NCI-H524 (cell line): ENCODE data around the gene BRICD5.
A peak's percentile ranks its signal among the peaks of the same experiment; 100 is the strongest.

Source experiments
- DNase-seq, 2 experiments: peaks; one replicate each; lab custom pipeline; 2025; lab: John Stamatoyannopoulos, UW

The BRICD5 gene

GRCh38 chr16:2199095-2199494 is 11.6 kb downstream of the BRICD5 start:
- no peak for DNase-seq

GRCh38 chr16:2198283-2198682 is 12.4 kb downstream of the BRICD5 start:
- DNase-seq: no peak

DNA sequence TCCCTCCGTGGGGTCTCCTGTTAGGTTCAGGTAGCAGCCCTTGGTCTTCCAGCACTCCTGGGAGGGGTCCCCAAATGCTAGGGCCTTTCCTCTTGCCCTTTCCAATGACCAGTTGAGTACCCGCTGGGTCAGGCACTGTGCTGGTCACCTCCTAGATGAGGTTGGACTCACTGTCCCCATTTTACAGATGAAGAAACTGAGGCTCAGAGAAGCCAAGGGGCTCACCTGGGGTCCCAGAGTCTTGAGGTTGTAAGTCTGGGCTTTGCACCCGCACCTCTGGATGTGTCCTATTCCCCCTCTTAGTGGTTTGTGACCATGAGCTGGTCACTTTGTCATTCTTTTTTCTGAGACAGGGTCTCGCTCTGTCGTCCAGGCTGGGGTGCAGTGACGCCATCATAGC is 12.9 kb downstream of the BRICD5 start:
- no peak for DNase-seq

- DNase-seq: no peak
Measured at GRCh38 chr16:2196981-2197511, 13.6 kb downstream of the BRICD5 start.

GRCh38 chr16:2196162-2196980 is 14.3 kb downstream of the BRICD5 start, which contains the start of gene CASKIN1:
CASKIN1 (minus strand) TSS chr16:2196605; CDS start chr16:2196432, 173 bp downstream.
- no peak for DNase-seq

GRCh38 chr16:2195322-2196161 is 15.1 kb downstream of the BRICD5 start:
- peak; percentile 20 to 56 for DNase-seq

DNA sequence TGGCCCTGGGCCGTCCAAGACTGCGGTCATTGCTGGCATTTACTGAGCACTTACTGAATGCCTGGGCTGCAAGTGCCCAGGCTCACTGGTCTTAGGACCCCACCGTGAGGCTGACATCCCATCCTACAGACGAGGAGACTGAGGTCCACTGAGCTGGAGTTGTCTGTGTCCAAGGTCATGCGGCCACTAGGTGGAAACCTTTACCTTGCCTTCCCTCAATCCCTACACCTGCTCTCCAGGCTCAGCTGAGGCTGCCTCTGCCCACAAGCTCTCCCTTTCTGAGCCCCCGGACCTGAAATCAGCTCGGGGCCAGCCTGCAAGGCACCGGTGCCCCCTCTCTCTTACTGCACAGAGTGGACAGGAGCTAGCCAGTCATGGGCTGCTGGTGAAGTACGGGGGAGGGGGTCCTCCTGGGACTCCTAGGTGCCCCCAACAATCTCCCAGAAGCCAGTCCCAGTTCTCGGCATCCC is 15.8 kb downstream of the BRICD5 start:
- peak; percentile 48 to 70 for DNase-seq

- DNase-seq: peak; percentile 39 to 41
Measured at GRCh38 chr16:2194166-2194834, 16.4 kb downstream of the BRICD5 start.

GRCh38 chr16:2191446-2191706 is 19.3 kb downstream of the BRICD5 start:
- DNase-seq: no peak

DNA sequence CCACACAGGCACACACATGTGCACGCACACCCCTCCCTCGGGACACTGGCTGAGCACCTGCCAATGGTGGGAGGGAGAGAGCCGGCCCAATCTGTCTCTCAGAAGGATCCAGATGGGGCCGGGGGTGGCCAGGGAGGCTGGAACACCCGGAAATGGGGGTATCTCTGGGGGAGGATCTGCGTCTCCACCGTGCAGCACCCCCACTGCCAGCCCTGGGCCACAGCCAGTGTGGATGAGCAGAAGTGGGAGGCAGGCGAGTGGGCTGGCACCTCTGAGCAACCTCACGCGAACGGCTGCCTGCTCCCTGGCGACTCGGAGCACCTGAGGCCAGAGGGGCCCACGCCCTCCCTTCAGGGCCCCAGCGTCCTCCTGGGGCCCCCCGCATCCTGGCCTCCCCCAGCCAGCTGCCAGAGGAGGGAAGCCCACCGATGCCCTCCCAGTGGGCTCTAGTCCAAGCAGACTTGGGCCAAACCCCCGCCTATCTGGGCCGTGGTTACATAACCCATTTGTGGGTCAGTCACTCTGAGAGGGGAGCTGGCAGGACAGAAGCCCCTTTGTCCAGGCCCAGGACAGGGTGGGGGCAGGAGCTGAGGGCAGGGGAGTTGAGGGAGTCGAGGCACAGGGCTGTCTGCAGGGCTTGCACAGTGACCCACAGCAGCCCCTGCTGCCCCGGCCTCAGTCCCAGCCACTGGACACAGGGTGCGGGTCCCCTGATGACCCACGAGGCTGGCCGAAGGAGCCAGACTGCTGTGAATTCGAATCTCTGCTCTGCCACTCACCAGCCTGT is 19.8 kb downstream of the BRICD5 start:
- peak; percentile 35 to 79 for DNase-seq

DNA sequence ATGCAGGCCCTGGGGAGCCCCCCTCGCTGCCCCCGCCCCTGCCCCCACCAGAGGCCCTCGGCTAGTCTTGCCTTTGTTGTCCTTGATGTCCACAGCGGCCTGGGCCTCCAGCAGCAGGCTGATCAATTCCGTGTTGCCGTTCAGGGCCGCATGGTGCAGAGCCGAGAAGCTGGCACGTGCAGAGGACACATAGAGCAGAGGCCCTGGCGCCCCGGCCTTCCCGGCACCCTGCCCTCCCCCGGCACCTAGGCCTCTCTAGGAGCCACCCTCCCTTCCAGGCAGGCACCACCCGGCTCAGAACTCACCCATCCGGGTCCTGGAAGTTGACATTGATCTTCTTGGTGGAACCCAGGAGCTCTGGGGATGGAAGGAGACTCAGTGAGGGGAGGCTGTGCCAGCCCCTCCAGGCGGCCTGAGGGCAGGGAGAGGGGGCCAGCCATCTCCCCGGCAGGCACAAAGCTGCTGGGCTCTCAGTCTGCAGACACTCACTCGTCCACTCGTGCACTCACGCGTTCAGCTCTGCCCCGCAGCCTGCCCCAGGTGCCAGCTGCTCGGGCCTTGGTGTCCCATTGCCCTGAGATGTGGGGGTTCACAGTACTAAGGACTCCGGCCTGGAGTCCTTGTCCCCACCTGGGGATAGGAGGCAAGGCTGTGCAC is 20.5 kb downstream of the BRICD5 start:
- DNase-seq: no peak

DNA sequence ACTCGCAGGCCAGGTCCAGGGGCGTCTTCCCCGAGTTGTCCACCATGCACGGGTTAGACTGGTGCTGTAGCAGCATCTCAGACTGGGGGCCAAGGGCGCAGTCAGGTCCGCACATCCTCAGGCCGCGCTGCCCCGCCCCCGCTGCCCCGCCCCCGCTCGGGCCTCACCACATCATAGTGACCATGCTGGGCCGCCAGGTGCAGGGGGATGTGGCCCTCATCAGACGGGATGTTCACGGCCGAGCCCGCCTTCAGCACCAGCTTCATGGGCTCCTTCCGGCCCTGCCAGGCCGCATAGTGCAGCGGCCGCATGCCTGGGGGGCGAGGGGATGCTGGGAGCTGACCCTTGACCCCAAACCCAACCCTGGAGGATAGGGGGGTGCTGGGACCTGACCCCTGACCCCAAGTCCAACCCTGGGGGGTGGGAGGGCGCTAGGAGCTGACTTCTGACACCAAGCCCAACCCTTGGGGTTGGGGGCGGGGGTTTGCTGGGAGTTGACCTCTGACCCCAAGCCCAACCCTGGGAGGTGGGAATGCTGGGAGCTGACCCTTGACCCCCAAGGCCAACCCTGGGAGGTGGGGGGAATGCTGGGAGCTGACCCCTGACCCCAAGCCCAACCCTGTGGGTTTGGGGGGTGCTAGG is 21.3 kb downstream of the BRICD5 start:
- no peak for DNase-seq

- no peak for DNase-seq
Measured at GRCh38 chr16:2188395-2188794, 22.3 kb downstream of the BRICD5 start.

DNA sequence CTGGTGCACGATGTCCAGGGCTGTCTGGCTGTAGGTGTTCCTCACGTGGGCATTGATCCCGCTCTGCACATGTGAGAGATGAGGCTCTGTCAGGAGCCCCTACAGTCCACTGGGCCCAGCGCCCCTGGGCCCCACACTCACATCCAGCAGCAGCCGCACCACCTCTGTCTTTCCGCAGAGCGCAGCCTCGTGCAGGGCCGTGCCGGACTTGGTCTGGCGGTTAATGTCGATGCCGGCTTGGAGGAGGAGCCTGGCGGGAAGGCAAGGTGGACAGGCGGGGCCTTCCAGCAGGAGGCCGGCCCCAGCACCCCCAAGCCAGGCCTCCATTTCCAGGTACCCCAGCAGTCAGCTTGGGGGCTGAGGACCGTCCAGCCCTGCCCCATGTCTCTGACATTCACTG is 23.5 kb downstream of the BRICD5 start:
- DNase-seq: no peak

GRCh38 chr16:2186505-2186904 is 24.2 kb downstream of the BRICD5 start:
- no peak for DNase-seq

GRCh38 chr16:2186064-2186463 is 24.6 kb downstream of the BRICD5 start:
- no peak for DNase-seq

DNA sequence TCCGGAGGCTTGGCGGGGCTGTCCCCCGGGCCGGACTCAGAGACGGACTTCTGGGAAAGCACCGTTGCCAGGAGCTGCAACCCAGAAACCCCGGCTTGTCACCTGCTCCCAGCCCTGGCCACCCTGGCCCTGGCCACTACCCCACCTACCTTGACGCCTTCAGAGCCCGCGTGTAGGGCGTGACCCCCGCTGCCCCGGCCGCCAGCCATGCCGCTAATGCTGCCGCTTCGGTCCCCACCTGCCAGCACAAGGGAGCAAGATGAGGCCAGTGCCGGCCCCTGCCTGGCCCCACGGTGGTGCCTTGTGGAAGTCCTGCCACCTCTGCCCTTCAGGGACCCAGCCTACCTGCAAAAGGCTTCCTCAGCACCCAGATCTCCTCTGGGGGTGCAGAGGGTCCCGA is 25.7 kb downstream of the BRICD5 start:
- DNase-seq: no peak

GRCh38 chr16:2184346-2184745 is 26.3 kb downstream of the BRICD5 start:
- no peak for DNase-seq

DNA sequence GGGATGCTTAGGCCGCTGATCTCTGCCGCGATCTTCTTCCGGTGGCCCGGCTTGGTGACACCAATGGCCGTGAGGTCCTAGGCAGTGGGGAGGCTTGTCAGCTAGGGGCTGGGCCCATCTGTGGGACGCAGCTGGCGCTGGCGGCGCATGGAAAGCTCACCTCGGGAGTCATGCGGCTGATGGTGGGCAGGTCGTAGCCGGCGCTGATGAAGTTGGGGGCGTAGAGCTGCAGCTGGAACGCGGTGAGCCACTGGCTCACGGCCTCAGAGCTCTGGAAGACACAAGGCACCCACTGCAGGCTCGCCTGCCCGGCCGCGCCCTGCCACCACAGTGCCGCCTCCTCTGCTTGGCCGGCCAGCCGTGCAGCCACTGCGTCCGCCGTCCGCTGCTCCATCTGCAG is 27.0 kb downstream of the BRICD5 start:
- no peak for DNase-seq

DNA sequence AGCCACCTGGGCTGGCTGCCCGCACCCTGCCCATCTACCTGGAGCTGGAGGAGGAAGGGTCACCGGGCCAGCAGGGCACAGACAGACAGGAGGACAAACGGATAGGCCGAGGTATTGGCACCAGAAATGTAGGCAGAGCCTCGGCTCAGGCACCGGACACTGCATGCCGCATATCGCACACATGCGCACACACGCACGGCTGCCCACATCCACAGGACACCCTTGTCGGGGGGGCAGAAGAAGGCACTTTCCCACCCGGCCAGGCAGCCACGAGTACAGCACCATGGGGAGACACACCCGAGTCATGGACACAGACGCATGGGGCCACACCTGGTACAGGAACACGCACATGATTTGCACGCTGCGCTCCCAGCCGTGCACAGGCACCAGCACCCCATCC is 28.7 kb downstream of the BRICD5 start:
- DNase-seq: no peak
